Ecto neural progenitor cell (in vitro differentiated cells): ENCODE data around the gene DCAF4.
"Not testable (repeated sequence)": the region's sequence is repeated elsewhere in the genome, so short reads cannot be mapped to it uniquely, and the experiment has no call there.

Experiments
- DNase-seq: peaks from one replicate; pipeline ENCODE4 v3.0.0-alpha.2; 2018; ENCODE audit warnings: low spot score

The DCAF4 gene

GRCh38 chr14:72932893-72933292, 6.6 kb downstream of the DCAF4 start:
- no peak for DNase-seq

DNA sequence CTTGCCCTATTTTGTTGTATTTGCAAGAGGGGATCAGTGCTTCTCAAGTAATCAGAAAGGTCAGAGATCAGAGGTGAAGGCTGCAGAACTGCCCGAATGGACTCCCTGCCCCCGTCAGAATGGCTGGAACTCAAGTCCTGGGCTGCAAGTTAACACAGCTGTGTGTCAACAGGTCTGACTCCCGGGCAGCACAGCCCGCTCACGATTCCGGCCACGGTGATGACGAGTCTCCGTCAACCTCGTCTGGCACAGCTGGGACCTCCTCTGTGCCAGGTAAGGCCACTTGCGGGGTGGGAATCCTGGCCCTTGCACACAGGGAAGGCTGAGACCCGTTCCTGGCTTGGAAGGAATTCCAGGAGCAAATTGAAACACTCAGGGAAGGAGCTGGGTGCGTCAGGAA, 13.4 kb downstream of the DCAF4 start:
- DNase-seq, result no peak

DNA sequence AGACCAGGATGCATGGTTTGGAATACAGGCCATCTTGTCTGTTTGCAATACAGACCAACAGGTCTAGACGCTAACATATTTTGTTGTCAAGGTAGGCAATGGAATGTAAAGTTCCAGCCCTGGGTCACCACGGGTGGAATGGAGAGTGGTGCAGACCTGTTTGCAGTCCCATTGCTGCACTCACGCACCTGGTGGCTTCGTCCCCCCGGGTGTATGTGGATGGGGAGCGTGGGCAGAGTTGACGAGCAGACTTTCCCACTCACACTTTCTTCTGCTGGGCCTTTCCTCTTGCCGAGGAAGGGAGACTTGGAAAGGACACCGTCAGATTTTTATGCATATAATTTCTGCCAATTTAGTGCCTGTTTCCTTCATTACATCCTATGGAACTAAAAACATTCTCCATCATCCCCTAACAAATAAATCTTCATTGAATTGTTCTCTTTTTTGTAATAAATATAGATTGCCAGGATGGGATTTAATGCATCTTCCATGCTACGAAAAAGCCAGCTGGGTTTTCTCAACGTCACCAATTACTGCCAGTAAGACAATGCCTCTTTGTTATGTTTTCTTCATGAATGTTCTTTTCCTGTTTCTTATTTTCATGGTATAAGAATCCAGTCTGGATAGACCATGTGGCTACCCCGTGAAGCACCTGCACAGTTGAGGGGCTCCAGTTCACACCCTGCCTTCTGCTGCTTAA, 15.2 kb downstream of the DCAF4 start:
- DNase-seq, result no peak

DNA sequence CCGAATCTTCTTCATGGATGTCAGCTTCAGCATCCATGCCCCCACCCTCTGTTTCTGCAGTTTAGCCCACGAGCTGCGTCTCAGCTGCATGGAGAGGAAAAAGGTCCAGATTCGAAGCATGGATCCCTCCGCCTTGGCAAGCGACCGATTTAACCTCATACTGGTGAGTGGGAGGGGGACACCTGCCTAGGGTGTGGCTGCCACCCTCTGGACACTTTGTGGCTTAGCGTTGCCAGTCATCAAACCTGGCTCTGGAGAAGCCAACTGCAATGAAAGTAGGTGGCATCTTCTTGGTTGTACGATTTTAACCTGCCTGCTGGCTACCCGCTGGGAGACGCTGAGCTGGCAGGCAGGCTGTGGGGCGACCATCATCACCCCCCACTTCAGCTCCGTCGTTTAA, 16.7 kb downstream of the DCAF4 start:
- no peak for DNase-seq

DNA sequence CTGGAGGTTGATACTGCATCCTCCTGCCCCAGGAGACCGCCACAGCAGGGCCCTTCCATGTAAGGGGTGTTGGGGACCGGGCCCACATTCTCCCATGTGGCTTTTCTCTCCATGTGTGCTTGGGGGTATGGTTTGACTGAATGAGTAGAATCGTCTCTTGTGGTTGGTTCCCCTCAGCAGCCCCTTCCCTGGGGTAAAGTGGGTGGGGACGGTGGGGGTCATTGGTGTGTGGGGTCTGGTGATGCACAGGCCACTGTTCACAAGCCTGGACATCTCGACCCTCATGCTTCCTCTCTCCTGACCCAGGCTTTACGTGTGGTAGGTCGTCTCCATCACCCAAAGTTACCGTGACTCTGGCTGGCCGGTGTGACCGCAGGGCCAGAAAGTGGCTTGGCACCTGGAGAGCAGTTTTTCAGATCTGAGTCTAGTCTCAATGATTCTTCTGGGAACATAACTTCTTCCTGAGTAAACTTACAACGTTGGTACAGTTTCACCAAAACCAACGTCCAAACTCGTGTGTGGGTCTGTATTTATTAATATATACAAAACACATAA, 17.7 kb downstream of the DCAF4 start:
- no peak for DNase-seq

DNA sequence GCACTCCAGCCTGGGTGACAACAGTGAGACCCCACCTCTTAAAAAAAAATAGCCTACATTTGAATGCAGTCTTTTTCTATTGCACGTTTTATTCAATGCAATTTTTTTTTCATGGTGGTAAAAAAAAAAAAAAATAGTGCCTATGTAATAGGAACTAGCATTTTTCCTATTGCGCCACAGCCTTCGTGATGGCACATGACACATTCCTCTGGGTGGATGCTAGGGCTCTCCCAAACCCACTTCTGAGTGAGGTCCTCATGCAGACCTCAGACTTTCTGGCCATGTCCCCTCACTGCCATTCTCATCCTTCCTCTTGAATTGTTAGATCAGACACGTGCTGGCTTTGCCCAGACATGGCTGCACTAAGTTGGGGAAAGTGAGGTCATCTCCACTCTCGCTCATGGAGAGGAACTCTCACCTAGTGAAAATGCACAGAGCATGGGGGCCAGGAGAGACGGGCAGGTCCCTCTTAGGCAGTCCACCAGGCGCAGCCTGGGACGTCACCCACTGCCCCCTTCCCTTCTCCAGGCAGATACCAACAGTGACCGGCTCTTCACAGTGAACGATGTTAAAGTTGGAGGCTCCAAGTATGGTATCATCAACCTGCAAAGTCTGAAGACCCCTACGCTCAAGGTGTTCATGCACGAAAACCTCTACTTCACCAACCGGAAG, 19.2 kb downstream of the DCAF4 start:
- DNase-seq, result no peak

- no peak for DNase-seq
Measured at GRCh38 chr14:72946491-72946890, 20.2 kb downstream of the DCAF4 start.

DNA sequence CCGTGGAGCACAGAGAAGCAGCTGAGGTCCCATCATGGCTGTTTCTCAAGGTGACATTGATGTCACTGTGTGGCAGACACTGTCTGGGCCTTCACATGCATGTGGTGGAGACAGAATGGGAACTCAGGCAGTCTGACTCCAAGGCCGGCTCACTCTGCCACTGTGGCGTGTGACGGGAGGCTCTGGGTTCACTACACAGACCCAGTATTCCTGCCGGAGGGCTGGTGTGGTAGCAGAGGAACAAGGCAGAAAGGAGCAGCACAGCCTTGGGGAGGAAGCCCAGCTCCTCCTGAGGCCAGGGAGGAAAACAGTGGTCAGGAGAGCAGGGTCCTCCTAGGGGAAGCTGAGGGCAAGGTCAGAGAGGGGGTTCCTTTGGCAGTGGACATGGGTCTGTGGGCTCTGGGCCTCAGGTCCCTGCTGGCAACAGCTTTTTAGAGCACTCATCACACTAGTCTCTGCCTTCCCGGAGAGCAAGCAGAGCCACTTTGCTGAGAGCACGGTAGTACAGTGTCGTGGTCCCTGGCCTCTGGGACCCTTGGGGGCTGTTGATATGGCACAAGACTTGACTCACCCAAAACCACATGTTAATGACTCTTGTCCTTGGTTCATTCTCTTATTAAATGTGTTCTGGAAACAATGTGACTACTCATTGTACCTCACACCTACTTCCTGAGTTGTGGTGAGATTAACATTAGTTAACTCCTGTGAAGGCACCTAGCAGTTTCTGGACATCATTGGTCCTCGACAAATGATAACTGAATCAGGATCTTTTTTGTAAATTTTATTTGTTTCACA, 21.3 kb downstream of the DCAF4 start:
- DNase-seq, result no peak

- DNase-seq, result peak; percentile 70
Measured at GRCh38 chr14:72948481-72949138, 22.3 kb downstream of the DCAF4 start.

- no peak for DNase-seq
Measured at GRCh38 chr14:72952171-72952570, 25.9 kb downstream of the DCAF4 start.

GRCh38 chr14:72956741-72957140, 30.5 kb downstream of the DCAF4 start:
- not testable (repeated sequence) for DNase-seq

DNA sequence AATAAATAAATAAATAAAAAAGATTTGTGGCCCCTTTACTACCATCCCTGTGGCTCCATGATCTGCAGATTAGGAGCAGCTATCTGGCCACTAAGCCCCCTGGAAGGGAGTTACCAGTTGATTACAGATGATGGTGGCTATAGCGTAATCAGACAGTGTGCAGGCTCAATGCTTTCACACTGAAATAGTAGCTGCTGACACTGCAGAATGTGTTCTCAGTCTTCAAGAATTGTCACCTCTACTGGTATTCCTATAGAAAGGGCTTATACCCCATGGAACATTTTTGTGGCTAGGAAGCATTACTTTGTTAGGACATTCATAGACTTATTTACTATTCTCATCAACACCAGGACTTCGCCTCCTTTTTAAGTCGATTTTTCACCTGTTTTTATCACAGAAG, 30.9 kb downstream of the DCAF4 start:
- no peak for DNase-seq

GRCh38 chr14:72958548-72958947, 32.3 kb downstream of the DCAF4 start:
- DNase-seq, result no peak

DNA sequence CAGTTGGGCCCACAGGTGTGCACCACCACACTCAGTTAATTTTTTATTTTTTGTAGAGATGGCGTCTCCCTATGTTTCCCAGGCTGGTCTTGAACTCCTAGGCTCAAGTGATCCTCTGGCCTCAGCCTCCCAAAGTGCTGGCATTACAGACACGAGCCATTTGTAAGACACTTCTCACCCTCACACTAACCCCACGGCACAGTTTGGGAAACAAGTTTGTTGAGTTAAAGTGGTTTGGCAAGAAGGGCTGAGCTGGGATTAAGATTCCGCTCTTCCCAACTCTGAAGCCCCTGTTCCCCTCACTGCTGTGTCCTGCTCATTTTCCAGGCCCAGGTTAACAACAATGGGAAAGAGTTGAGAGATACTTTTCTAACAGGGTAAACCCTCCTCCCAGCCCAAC, 34.8 kb downstream of the DCAF4 start:
- not testable (repeated sequence) for DNase-seq

GRCh38 chr14:72961579-72962335, 35.5 kb downstream of the DCAF4 start:
- DNase-seq, result no peak

GRCh38 chr14:72962336-72962754, 36.1 kb downstream of the DCAF4 start:
- DNase-seq, result not testable (repeated sequence)

GRCh38 chr14:72962829-72963312, 36.6 kb downstream of the DCAF4 start:
- DNase-seq, result no peak

GRCh38 chr14:72965249-72965648, 39.0 kb downstream of the DCAF4 start:
- DNase-seq, result no peak

DNA sequence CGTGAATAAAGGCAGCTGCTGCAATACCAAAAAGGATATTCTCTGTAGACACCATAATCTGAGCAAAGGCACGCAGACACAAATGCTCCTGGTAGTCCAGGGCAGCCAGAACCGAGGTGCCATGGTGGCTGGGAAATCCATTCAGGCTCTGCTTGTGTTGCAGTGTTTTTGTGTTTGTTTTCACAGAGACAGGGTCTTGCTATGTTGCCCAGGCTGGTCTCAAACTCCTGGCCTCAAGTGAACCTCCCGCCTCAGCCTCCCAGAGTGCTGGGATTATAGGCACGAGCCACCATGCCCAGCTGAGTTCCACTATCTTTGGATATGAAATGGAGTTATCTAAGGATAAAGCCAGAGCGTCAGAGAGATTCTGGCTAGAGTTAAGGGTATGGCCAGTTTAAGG, 39.8 kb downstream of the DCAF4 start:
- no peak for DNase-seq

DNA sequence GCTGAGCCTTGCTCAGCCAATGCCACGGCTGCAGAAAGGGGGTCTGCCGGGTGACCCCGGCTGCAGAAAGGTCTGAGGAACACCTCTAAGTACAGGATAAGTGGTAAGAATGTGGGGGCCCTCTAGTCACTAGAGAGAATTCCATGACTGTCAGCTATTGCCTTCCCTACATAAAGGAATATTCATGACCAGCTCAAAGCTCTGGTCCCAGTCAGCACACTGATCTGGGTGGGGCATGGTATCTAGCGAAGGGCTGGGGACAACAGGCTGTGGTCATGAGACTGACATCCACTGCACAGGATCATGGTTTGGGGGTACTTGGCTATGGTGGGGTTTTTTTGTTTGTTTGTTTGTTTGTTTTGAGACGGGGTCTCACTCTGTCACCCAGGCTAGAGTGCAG, 42.1 kb downstream of the DCAF4 start:
- no peak for DNase-seq

GRCh38 chr14:72970058-72970630, 43.9 kb downstream of the DCAF4 start:
- DNase-seq, result peak; percentile 56
